ENCODE data around the gene CARD14. TPM values are rescaled to one million over a fixed set of nuclear protein-coding genes. Genes with fewer than 3 reads are reported as not detected.

Gene CARD14
- total and polyA plus RNA-seq, 2 of the 13 experiments (the other 11 are each of a cell fraction or from before 2014, with no cell fraction given) = 0.11 TPM; not detected in 1

DNA sequence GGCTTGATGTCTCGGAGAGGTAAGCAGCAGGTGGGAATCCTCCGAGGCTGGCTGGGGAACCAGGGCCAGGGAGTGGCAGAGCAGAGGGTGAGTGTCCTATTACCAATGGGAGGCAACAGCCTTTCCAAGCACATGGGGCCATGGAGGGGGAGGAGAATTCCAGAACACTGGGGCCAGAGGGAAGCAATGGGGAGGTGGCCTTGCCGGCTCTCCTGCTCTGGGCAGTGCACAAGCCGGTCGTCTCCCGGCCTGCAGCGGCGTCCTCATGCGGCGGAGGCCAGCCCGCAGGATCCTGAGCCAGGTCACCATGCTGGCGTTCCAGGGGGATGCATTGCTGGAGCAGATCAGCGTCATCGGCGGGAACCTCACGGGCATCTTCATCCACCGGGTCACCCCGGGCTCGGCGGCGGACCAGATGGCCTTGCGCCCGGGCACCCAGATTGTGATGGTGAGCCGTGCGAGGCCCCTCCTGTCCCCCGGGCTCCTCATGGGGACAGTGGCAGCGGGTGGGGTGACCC lies 28.4 kb downstream of the CARD14 start:
- intact Hi-C loops (cut with micrococcal nuclease; ENCODE audit: unreplicated experiment) (loop anchor here (5.0 kb wide), 1 partner anchor 51 kb away; the partner anchor contains the start of gene EIF4A3), in situ Hi-C loops (cut with HindIII; ENCODE audit: extremely low pct_ligation_motif_present, low pct_unique_long_range_greater_than_20kb) (no loop called here)
- no peaks in the 10 kb centered on the region; the same call in 1 of the 2 replicates for H4K20me1 ChIP-seq (ENCODE audit: insufficient read depth, low read length)
- H3K36me3 ChIP-seq (replicated peaks in 1 of 2; ENCODE audit: control insufficient read depth in 1 of 2, insufficient read depth in 2 of 2, low read length in 2 of 2) = no peaks in the 10 kb centered on the region
- no peak overlapping the region for H3K27ac ChIP-seq (ENCODE audit: extremely low read length, insufficient read depth, low read length)
- CTCF ChIA-PET (ENCODE audit: low intra/inter-chr PET ratio, low total read pairs) = no interaction called here
- H3K4me2 ChIP-seq (ENCODE audit: low read depth, low read length) = peak overlapping the region; percentile 25
- H3K9me3 ChIP-seq (ENCODE audit: low read length) = no peaks in the 10 kb centered on the region
- WGBS (ENCODE audit: low lambda C conversion rate) = 29% methylated on average over 9 of the region's 27 CpGs
- peak; percentile 30 for DNase-seq (ENCODE audit: low spot score)
- no peaks in the 10 kb centered on the region for H3K79me2 ChIP-seq (ENCODE audit: insufficient read depth, low read length)
- no peak for FAIRE-seq
- peak; percentile 56 for ATAC-seq
- no TSS peak for BruUV-seq (replicated peaks)
- H3K4me1 ChIP-seq (ENCODE audit: insufficient read depth, low read length) = peaks cover 34% of the 10 kb centered on the region
- no peak overlapping the region for H3K9ac ChIP-seq (ENCODE audit: insufficient read depth, low read depth, low read length)
- POLR2A ChIA-PET = no interaction called here
- peaks cover 13 to 40% of the 10 kb centered on the region in 2 experiments for H3K27me3 ChIP-seq (ENCODE audit: control insufficient read depth in 1 of 2, insufficient read depth in 2 of 2, low read length in 2 of 2)
- no peak overlapping the region for H2AFZ ChIP-seq (ENCODE audit: low read length)
- peak overlapping the region in 1 of 3 experiments; percentile 35; a peak in 1 of 6 replicates for H3K4me3 ChIP-seq (replicated peaks in 1 of 3; ENCODE audit: insufficient read depth in 1 of 3, low read depth in 2 of 3, low read length in 3 of 3)
- TF ChIP-seq NONO (IDR thresholded peaks at IDR 0.05) (no peak), NONO (CRISPR knock-in tag; conservative IDR thresholded peaks at IDR 0.05) (peak; percentile 34; the same call in 1 of the 2 replicates), HIVEP1 (CRISPR knock-in tag; IDR thresholded peaks at IDR 0.05) (peak; percentile 45; the same call in 1 of the 2 replicates), FOXO4 (CRISPR knock-in tag; conservative IDR thresholded peaks at IDR 0.05) (no peak), KDM2A (CRISPR knock-in tag; IDR thresholded peaks at IDR 0.05; ENCODE audit: borderline replicate concordance, low read depth) (peak; percentile 55; the same call in 1 of the 2 replicates), ZNF724P (CRISPR knock-in tag; IDR thresholded peaks at IDR 0.05; ENCODE audit: borderline replicate concordance) (0 out of 2 replicates have a peak, but pooled peaks have one; percentile 42), XRCC5 (optimal IDR thresholded peaks at IDR 0.05; ENCODE audit: low read length) (peak; percentile 34), AGO2 (optimal IDR thresholded peaks at IDR 0.05; ENCODE audit: low read depth, low read length) (peak; percentile 73), HNRNPLL (IDR thresholded peaks at IDR 0.05; ENCODE audit: low read depth, low read length, poor library complexity, severe bottlenecking) (peak; percentile 30), UBTF (CRISPR knock-in tag; IDR thresholded peaks at IDR 0.05) (peak; percentile 46; the same call in 1 of the 2 replicates), MAX (IDR thresholded peaks at IDR 0.05) (peak; percentile 48), CTCF (CRISPR knock-in tag; IDR thresholded peaks at IDR 0.05) (peak; percentile 30; the same call in 1 of the 2 replicates), CREB1 (IDR thresholded peaks at IDR 0.05) (no peak), CREB1 (CRISPR knock-in tag; IDR thresholded peaks at IDR 0.05) (no peak), ZNF468 (CRISPR knock-in tag; IDR thresholded peaks at IDR 0.05) (no peak), PCBP1 (IDR thresholded peaks at IDR 0.05; ENCODE audit: borderline replicate concordance, low read depth, low read length) (0 out of 2 replicates have a peak, but pooled peaks have one; percentile 28)
- TF ChIP-seq, protein P1, sequence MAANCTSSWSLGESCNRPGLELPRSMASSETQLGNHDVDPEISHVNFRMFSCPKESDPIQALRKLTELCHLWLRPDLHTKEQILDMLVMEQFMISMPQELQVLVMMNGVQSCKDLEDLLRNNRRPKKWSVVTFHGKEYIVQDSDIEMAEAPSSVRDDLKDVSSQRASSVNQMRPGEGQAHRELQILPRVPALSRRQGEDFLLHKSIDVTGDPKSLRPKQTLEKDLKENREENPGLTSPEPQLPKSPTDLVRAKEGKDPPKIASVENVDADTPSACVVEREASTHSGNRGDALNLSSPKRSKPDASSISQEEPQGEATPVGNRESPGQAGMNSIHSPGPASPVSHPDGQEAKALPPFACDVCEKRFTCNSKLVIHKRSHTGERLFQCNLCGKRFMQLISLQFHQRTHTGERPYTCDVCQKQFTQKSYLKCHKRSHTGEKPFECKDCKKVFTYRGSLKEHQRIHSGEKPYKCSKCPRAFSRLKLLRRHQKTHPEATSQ (CRISPR knock-in tag; IDR thresholded peaks at IDR 0.05; ENCODE audit: borderline replicate concordance) = no peak
